Measurements from ENCODE around the gene TOX3.

TOX3 gene

DNA sequence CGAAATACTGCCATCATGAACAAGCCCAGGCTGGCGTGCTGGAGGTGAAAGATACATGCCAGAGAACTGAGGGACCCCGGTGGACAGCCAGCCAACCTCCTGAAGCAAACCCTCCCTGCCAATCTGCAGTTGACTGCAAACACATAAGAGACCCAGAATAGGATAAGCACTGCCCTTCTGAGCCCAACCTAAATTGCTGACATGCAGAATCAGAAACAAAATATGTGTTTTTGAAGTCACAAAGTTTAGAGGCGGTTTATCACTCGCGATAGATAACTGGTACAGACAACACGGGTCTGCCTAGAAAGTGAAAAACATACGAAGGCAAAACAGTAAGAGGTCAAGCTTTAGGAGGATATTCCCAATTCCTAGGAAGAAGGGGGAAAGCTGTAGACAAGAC is 14.6 kb downstream of the TOX3 start:
- no peaks in the 10 kb centered on the region for H3K27me3 ChIP-seq (ENCODE audit: insufficient read depth, low read length)
- H3K4me3 ChIP-seq (ENCODE audit: low read length) = no peak overlapping the region
- H3K9me3 ChIP-seq (ENCODE audit: insufficient read depth, low read depth, low read length) = no peaks in the 10 kb centered on the region
- peaks cover 26% of the 10 kb centered on the region; the same call in 1 of the 2 replicates for H3K4me1 ChIP-seq (ENCODE audit: insufficient read depth, low read length)
- H3K36me3 ChIP-seq (ENCODE audit: insufficient read depth, low read depth, low read length) = no peaks in the 10 kb centered on the region
- H3K27ac ChIP-seq (ENCODE audit: low read length) = no peak overlapping the region
- H3K9ac ChIP-seq (ENCODE audit: low read depth, low read length) = no peak overlapping the region

DNA sequence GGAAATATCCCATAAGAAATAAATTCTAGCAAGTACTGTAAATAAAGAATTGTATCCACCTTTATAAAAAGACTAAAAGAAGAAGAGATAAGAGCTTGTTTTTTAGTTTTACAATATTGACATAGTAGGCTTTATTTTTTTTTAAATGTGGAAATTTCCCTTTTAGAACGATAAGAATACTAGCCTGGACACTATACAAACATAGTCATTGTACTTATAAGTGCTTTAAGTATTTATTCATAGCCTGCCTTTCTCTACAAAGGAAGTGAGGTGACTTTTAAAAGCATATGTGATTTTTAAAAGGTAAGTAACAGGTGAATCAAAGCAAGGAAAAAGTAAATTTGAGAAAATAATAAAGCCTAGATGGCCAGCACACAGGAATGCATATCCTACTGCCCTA is 17.7 kb downstream of the TOX3 start:
- peaks cover 54% of the 10 kb centered on the region; the same call in 1 of the 2 replicates for H3K4me1 ChIP-seq (ENCODE audit: insufficient read depth, low read length)
- no peak overlapping the region for H3K4me3 ChIP-seq (ENCODE audit: low read length)
- no peaks in the 10 kb centered on the region for H3K27me3 ChIP-seq (ENCODE audit: insufficient read depth, low read length)
- H3K27ac ChIP-seq (ENCODE audit: low read length) = no peak overlapping the region
- no peaks in the 10 kb centered on the region for H3K36me3 ChIP-seq (ENCODE audit: insufficient read depth, low read depth, low read length)
- no peak overlapping the region for H3K9ac ChIP-seq (ENCODE audit: low read depth, low read length)
- H3K9me3 ChIP-seq (ENCODE audit: insufficient read depth, low read depth, low read length) = no peaks in the 10 kb centered on the region

DNA sequence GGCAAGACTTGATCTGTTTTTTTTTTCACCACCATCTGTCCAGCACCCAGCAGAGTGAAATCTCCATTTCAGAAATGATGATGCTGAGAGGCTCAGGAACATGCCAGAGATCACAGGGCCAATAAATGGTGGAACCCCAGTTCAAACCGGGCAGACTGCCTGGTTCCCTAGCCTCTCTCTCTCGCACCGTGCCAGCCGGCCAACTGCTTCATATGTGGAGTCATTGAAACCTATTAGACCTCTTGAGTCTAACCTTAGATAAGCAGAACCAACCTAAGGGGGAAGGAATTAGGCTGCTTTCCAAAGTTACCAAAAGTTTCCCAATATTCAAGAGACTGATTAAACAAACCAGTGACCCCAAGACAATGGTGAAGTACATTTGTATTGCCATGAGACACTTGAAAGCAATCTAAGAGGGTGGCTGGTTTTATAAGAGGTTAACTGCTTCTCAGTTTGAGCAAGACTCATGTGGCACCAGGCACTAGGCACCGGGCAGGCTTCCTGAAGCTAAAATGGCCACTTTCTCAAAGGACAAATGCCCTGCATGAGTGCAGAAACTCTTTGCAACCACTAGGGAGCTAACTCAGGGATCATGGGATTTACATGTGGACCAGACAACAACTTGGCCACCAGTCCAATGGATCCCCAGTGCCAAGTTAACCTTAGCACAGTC is 18.4 kb downstream of the TOX3 start:
- no peaks in the 10 kb centered on the region for H3K9me3 ChIP-seq (ENCODE audit: insufficient read depth, low read depth, low read length)
- peaks cover 49% of the 10 kb centered on the region; the same call in 1 of the 2 replicates for H3K4me1 ChIP-seq (ENCODE audit: insufficient read depth, low read length)
- H3K36me3 ChIP-seq (ENCODE audit: insufficient read depth, low read depth, low read length) = no peaks in the 10 kb centered on the region
- H3K4me3 ChIP-seq (ENCODE audit: low read length) = no peak overlapping the region
- H3K9ac ChIP-seq (ENCODE audit: low read depth, low read length) = no peak overlapping the region
- no peaks in the 10 kb centered on the region for H3K27me3 ChIP-seq (ENCODE audit: insufficient read depth, low read length)
- H3K27ac ChIP-seq (ENCODE audit: low read length) = no peak overlapping the region

DNA sequence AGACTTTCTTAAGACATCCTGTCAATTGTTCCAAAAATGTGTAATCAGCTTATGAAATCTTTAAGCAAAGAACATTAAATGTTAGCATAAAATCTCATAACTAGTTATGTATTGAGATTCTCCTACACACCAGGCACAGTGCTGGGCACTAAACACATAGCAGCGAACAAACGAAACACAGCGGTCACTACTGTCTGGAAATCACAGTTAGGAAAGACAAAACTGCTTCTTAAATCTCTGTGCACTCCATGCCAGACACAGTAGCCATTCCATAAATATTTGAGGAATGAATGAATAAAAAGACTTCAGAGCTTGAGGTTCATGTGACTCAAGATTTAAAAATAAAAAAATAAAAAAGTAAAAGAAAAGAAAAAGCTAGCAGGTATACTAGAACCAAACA is 20.1 kb downstream of the TOX3 start:
- no peaks in the 10 kb centered on the region for H3K27me3 ChIP-seq (ENCODE audit: insufficient read depth, low read length)
- H3K4me1 ChIP-seq (ENCODE audit: insufficient read depth, low read length) = peaks cover 52% of the 10 kb centered on the region; the same call in 1 of the 2 replicates
- 0 out of 2 replicates have a peak, but pooled peaks cover 4% of the 10 kb centered on the region for H3K36me3 ChIP-seq (ENCODE audit: insufficient read depth, low read depth, low read length)
- H3K4me3 ChIP-seq (ENCODE audit: low read length) = peak overlapping the region; percentile 40; the same call in 1 of the 2 replicates
- H3K9me3 ChIP-seq (ENCODE audit: insufficient read depth, low read depth, low read length) = no peaks in the 10 kb centered on the region
- peak overlapping the region; percentile 65; the same call in 1 of the 2 replicates for H3K9ac ChIP-seq (ENCODE audit: low read depth, low read length)
- H3K27ac ChIP-seq (ENCODE audit: low read length) = peak overlapping the region; percentile 42

DNA sequence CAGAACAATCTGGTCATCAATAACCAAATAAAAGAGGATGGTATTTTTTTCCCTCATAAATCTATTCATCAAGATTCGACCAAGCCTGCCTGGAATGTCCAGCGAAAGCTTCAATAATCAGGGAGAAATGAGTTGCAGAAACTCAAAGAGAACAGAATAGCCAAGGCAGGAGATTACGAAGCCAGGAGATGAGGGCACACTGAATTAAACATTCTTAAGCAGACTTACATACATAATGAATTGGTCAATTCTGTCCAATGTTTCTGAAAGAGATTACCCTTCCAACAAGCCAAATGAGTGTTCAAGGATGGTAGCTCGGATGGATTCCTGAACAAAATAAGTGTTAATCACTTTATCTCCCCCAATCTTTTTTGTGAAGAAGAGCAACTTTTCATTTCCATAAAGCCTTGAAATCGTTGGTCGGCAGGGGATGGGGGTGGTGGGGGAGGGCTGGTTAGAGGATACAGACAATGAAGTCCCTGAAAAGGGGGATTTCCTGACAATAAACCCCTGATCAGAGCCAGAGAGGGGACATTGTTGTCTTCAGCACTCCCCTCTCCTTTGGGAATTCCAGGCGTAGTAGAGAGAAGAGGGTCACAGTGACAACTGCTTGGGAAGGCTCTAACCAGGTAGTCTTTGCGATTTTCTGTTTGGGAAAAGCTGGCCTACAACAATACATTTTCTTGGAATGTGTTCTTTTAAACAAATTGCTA is 20.7 kb downstream of the TOX3 start:
- Histone ChIP-seq H3K4me3 (ENCODE audit: low read length) (peak overlapping the region; percentile 40; the same call in 1 of the 2 replicates), H3K9ac (ENCODE audit: low read depth, low read length) (peak overlapping the region; percentile 65; the same call in 1 of the 2 replicates), H3K9me3 (ENCODE audit: insufficient read depth, low read depth, low read length) (no peaks in the 10 kb centered on the region), H3K36me3 (ENCODE audit: insufficient read depth, low read depth, low read length) (0 out of 2 replicates have a peak, but pooled peaks cover 4% of the 10 kb centered on the region), H3K27me3 (ENCODE audit: insufficient read depth, low read length) (no peaks in the 10 kb centered on the region), H3K27ac (ENCODE audit: low read length) (peak overlapping the region; percentile 42), H3K4me1 (ENCODE audit: insufficient read depth, low read length) (peaks cover 57% of the 10 kb centered on the region; the same call in 1 of the 2 replicates)

DNA sequence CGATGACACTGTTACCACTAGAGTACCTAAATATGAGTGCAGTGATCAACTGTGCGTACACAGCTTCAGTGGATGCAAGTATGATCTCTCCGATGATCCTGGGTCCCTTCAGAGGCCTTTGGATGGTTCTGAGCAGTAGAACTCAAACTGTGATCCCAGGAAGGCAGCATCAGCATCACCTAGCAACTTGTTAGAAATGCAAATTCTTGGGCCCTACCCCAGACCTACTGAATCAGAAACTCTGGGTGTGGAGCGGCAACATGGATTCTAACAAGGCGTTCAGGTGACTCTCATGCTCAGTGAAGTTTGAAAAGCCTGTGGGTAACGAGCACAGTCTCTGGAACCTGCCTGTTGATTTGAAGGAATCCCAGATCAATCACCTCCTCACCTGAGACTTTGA is 25.4 kb downstream of the TOX3 start:
- H3K36me3 ChIP-seq (ENCODE audit: insufficient read depth, low read depth, low read length) = peaks cover 16% of the 10 kb centered on the region; the same call in 1 of the 2 replicates
- H3K27me3 ChIP-seq (ENCODE audit: insufficient read depth, low read length) = no peaks in the 10 kb centered on the region
- peak overlapping the region; percentile 15 for H3K27ac ChIP-seq (ENCODE audit: low read length)
- peak overlapping the region; percentile 24; the same call in 1 of the 2 replicates for H3K4me3 ChIP-seq (ENCODE audit: low read length)
- no peak overlapping the region for H3K9ac ChIP-seq (ENCODE audit: low read depth, low read length)
- H3K4me1 ChIP-seq (ENCODE audit: insufficient read depth, low read length) = peaks cover 36% of the 10 kb centered on the region; the same call in 1 of the 2 replicates
- H3K9me3 ChIP-seq (ENCODE audit: insufficient read depth, low read depth, low read length) = no peaks in the 10 kb centered on the region

DNA sequence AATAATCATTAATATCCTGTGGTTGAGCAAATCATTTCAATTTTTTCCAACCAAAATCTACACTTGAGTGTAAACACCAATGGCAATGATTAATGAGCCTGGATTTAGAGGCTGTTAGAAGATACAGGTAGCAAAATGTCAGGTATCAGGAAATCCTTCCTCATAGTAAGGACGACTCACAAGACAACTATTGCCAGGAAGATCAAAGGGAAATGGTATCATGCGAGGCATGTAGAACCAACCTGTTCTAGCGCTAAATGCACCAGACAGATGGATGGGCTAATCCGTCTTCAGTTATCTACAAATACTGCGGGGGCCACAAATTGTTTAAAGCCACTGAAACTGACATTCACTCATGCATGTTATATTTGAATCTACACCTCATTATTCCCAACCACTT is 28.1 kb downstream of the TOX3 start:
- Histone ChIP-seq H3K4me1 (ENCODE audit: insufficient read depth, low read length) (peaks cover 15% of the 10 kb centered on the region; the same call in 1 of the 2 replicates), H3K4me3 (ENCODE audit: low read length) (no peak overlapping the region), H3K36me3 (ENCODE audit: insufficient read depth, low read depth, low read length) (peaks cover 19% of the 10 kb centered on the region; the same call in 1 of the 2 replicates), H3K9me3 (ENCODE audit: insufficient read depth, low read depth, low read length) (no peaks in the 10 kb centered on the region), H3K9ac (ENCODE audit: low read depth, low read length) (no peak overlapping the region), H3K27me3 (ENCODE audit: insufficient read depth, low read length) (no peaks in the 10 kb centered on the region), H3K27ac (ENCODE audit: low read length) (no peak overlapping the region)

DNA sequence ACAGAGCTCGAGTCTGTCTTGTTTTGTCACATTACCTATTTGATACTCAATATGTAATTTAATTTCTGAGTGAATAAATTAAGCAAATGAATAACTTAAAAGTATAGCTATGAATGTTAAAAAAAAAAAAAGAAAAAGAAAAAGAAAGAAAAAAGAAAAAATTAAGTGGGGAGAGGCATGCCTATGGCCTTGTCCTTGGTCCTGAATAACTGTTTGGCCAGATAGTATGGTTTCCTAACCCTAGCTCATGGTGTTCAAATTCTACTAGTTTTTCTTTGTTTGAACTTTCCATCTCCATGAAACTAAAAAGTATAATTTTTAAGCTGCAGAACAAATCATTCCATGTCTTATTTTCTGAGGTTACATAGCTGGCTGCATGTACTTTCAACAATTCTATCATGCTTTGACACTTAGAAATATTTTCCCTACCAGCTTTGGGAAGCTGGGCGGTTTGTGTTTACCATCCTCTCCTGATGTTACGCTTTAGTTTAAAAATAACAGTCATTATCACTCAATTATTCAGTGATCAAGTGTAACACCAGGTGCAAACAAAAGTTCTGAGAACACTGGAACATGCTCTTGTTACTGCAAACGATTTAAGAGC is 31.8 kb downstream of the TOX3 start:
- Histone ChIP-seq H3K9me3 (ENCODE audit: insufficient read depth, low read depth, low read length) (no peaks in the 10 kb centered on the region), H3K4me3 (ENCODE audit: low read length) (no peak overlapping the region), H3K36me3 (ENCODE audit: insufficient read depth, low read depth, low read length) (peaks cover 19% of the 10 kb centered on the region; the same call in 1 of the 2 replicates), H3K9ac (ENCODE audit: low read depth, low read length) (no peak overlapping the region), H3K27ac (ENCODE audit: low read length) (no peak overlapping the region), H3K27me3 (ENCODE audit: insufficient read depth, low read length) (no peaks in the 10 kb centered on the region), H3K4me1 (ENCODE audit: insufficient read depth, low read length) (peaks cover 18% of the 10 kb centered on the region; the same call in 1 of the 2 replicates)

DNA sequence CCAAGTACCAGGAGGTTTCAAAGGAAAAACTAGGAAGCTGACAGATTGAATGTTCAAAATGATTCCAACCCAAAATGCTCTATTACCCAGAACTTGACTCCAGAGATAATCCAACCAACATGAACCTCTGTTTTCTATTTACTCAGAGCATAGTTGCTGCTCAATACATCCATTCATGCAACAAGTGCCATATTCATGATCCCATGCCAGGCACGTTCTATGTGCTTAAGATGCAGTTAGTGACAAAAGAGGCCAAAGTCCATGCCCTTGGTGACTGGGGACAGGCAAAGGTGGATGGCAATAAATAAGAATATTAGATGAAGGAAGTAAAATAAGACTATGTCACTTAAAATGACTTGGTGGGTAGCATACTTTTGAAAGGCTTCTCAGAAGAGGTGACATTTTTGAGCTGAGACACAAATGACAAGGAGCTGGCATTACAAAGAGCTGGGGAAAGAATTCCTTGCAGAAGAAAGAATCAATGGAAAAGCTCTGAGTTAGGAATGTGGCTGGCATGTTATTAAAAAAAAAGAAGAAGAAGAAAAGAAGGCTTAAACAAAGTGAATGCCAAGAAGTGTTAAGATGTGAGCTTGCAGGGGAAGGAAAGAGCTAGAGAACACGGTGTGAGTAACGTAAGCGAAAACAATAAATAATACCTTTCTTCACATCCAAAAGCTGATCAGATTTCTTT is 34.5 kb downstream of the TOX3 start:
- H3K27ac ChIP-seq (ENCODE audit: low read length) = peak overlapping the region; percentile 18
- no peaks in the 10 kb centered on the region for H3K9me3 ChIP-seq (ENCODE audit: insufficient read depth, low read depth, low read length)
- peaks cover 13% of the 10 kb centered on the region; the same call in 1 of the 2 replicates for H3K36me3 ChIP-seq (ENCODE audit: insufficient read depth, low read depth, low read length)
- H3K4me1 ChIP-seq (ENCODE audit: insufficient read depth, low read length) = peaks cover 18% of the 10 kb centered on the region; the same call in 1 of the 2 replicates
- no peak overlapping the region; the same call in 1 of the 2 replicates for H3K9ac ChIP-seq (ENCODE audit: low read depth, low read length)
- no peaks in the 10 kb centered on the region for H3K27me3 ChIP-seq (ENCODE audit: insufficient read depth, low read length)
- no peak overlapping the region; the same call in 1 of the 2 replicates for H3K4me3 ChIP-seq (ENCODE audit: low read length)

DNA sequence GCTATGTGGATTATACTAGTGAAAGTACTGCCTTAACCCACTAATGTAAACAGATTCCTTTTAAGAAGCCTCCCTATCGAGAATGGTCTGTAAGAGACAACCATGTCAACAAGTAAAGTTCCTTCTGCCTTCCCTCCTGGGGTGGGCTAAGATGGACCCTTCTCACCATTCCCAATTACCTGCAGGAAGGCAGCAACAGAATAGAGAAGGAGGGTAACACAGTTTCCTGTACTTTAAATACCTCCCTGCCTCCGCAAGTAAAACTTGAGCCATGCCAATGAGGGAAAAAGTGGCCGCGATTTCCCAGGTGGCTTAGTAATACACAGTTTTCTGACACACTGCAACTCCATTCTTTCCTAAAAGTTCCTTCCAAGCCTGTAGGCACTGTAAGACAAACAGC is 45.2 kb downstream of the TOX3 start:
- peaks cover 34% of the 10 kb centered on the region; the same call in 1 of the 2 replicates for H3K4me1 ChIP-seq (ENCODE audit: insufficient read depth, low read length)

DNA sequence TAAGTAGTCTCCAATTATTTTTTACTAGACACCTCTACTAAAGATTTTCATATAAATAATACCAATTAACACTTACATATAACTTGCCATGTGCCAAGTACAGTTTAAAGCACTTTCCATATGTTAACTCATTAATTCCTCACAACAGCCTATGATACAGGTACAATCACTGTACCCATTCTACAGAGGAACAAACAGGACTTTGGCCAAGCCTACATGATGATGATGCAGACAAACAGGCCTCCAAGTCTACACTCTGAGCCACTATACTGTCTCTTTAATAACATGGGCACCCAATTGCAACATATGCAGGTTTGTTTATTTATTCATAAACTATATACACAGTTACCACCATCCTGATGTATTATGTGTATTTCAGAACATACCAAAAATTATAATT is 46.0 kb downstream of the TOX3 start:
- H3K4me1 ChIP-seq (ENCODE audit: insufficient read depth, low read length) = peaks cover 42% of the 10 kb centered on the region; the same call in 1 of the 2 replicates
- no peaks in the 10 kb centered on the region for H3K36me3 ChIP-seq (ENCODE audit: insufficient read depth, low read depth, low read length)
- H3K27me3 ChIP-seq (ENCODE audit: insufficient read depth, low read length) = no peaks in the 10 kb centered on the region
- H3K27ac ChIP-seq (ENCODE audit: low read length) = no peak overlapping the region
- H3K9ac ChIP-seq (ENCODE audit: low read depth, low read length) = no peak overlapping the region
- no peaks in the 10 kb centered on the region for H3K9me3 ChIP-seq (ENCODE audit: insufficient read depth, low read depth, low read length)
- no peak overlapping the region for H3K4me3 ChIP-seq (ENCODE audit: low read length)

More for the DNA sequence above, 45.2 kb downstream of the TOX3 start:
- Histone ChIP-seq H3K27ac (ENCODE audit: low read length) (no peak overlapping the region), H3K36me3 (ENCODE audit: insufficient read depth, low read depth, low read length) (no peaks in the 10 kb centered on the region), H3K27me3 (ENCODE audit: insufficient read depth, low read length) (no peaks in the 10 kb centered on the region), H3K9me3 (ENCODE audit: insufficient read depth, low read depth, low read length) (no peaks in the 10 kb centered on the region), H3K9ac (ENCODE audit: low read depth, low read length) (no peak overlapping the region), H3K4me3 (ENCODE audit: low read length) (no peak overlapping the region)

All from iPS-20b (cell line).